Esophagus muscularis mucosa (tissue), 4 donors: ENCODE results near the gene DHX9. TPM values are rescaled to one million over a fixed set of nuclear protein-coding genes. Genes with fewer than 3 reads are reported as not detected.

Source experiments
- DNase-seq: peaks from one replicate; pipeline ENCODE4 v3.0.0-alpha.2; 2017; ENCODE audit errors: extremely low spot score
- H3K27ac ChIP-seq, 4 donors: fragments of 200-600 bp; sonication (generic); replicated peaks in 1 of 4; 1 replicate in 3 of 4; 2 replicates in 1 of 4; pipeline ENCODE4 v1.5.1; 2016 to 2019; ENCODE audit warnings: mild to moderate bottlenecking in 1 of 4
- H3K27me3 ChIP-seq, 4 donors: fragments of 200-600 bp; sonication (generic); one replicate each; pipeline versions ENCODE4 v1.5.1 to v1.6.0; 2016 to 2019
- H3K36me3 ChIP-seq, 4 donors: fragments of 200-600 bp; sonication (generic); one replicate each; pipeline ENCODE4 v1.5.1; 2016 to 2019
- H3K4me1 ChIP-seq, 4 donors: fragments of 200-600 bp; sonication (generic); one replicate each; pipeline ENCODE4 v1.5.1; 2016 to 2019
- H3K4me3 ChIP-seq, 4 donors: fragments of 200-600 bp; sonication (generic); 1 replicate in 2 of 4; 2 replicates in 2 of 4; pipeline ENCODE4 v1.5.1; 2016 to 2019; ENCODE audit warnings: mild to moderate bottlenecking in 4 of 4, moderate library complexity in 1 of 4
- H3K9me3 ChIP-seq, 4 donors: fragments of 200-600 bp; sonication (generic); 1 replicate in 3 of 4; 2 replicates in 1 of 4; pipeline ENCODE4 v1.5.1; 2016 to 2019
- EP300 ChIP-seq: sonication (generic); formaldehyde crosslinking; IDR thresholded peaks from one replicate; pipeline ENCODE4 v1.6.1; 2017; ENCODE audit warnings: antibody characterized with exemption
- POLR2A ChIP-seq: fragments of 450-650 bp; IDR thresholded peaks from one replicate; pipeline ENCODE4 v1.6.1; 2017; ENCODE audit warnings: antibody characterized with exemption, moderate library complexity, mild to moderate bottlenecking, low read depth
- POLR2AphosphoS5 ChIP-seq, 2 donors: sonication (generic); formaldehyde crosslinking; IDR thresholded peaks; one replicate each; pipeline ENCODE4 v1.6.1; 2017; ENCODE audit warnings: antibody characterized with exemption in 2 of 2
- WGBS: methylation state at CpG from one replicate; pipeline ENCODE4 v1.1.5; 2018; 5-methylcytosine and 5-hydroxymethylcytosine counted together
- intact Hi-C: fragments of 100-400 bp; cut with DNase I; formaldehyde crosslinking; loops from one replicate; pipeline ENCODE4 v1.15.1; 2023
- total RNA-seq, 4 donors: library from RNA; depleted of rRNA; stranded (reverse); fragments of >200 nt; gene quantifications; one replicate each; pipeline versions ENCODE4 v1.1.0 to v1.2.1, GENCODE V29; 2016
- TF ChIP-seq, protein P1 (sequence below), 3 experiments: fragments of 200-600 bp in 2 of 3; fragments of 450-650 bp in 1 of 3; sonication (generic) in 2 of 3; IDR thresholded peaks; one replicate each; pipeline ENCODE4 v1.5.1; 2017 to 2019; ENCODE audit warnings: antibody characterized with exemption in 3 of 3, mild to moderate bottlenecking in 2 of 3, moderate library complexity in 1 of 3

Gene DHX9
- total RNA-seq, 4 donors from 2014 or later: 73.0 to 89.7 (median 74.5) TPM

DNA sequence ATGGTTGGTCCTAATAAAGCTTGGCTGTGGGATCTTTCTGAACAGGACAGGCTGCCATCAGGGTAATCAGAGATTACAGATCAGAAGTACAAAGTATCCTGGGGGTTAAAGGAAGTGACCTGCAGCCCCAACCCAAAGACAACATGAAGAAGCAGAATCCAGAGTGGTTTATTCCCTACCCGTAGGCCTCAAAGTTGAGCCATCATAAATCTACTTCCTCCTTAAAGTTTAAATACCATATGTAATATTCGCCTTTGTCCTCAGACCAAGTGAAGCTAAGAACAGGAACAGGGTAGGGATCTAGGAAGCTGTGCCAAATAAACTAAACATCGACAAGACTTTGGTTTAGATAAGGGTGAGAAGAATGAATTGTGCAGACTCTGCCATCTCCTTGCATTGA, 15.9 kb upstream of the DHX9 start:
- Histone ChIP-seq H3K4me3 (no peak overlapping the region), H3K27ac (no peak overlapping the region), H3K36me3 (peaks cover 5 to 57% (median 19%) of the 10 kb centered on the region in 4 donors), H3K4me1 (no peaks in the 10 kb centered on the region), H3K27me3 (no peaks in the 10 kb centered on the region), H3K9me3 (no peaks in the 10 kb centered on the region)
- 75% methylated on average over 3 of the region's 3 CpGs for WGBS
- no peak for DNase-seq
- TF ChIP-seq EP300 (no peak), POLR2A (no peak), POLR2AphosphoS5 (IDR thresholded peaks at IDR 0.05) (no peak)
- TF ChIP-seq, protein P1, sequence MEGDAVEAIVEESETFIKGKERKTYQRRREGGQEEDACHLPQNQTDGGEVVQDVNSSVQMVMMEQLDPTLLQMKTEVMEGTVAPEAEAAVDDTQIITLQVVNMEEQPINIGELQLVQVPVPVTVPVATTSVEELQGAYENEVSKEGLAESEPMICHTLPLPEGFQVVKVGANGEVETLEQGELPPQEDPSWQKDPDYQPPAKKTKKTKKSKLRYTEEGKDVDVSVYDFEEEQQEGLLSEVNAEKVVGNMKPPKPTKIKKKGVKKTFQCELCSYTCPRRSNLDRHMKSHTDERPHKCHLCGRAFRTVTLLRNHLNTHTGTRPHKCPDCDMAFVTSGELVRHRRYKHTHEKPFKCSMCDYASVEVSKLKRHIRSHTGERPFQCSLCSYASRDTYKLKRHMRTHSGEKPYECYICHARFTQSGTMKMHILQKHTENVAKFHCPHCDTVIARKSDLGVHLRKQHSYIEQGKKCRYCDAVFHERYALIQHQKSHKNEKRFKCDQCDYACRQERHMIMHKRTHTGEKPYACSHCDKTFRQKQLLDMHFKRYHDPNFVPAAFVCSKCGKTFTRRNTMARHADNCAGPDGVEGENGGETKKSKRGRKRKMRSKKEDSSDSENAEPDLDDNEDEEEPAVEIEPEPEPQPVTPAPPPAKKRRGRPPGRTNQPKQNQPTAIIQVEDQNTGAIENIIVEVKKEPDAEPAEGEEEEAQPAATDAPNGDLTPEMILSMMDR (IDR thresholded peaks at IDR 0.05): no peak
- intact Hi-C loops: no loop called here

DNA sequence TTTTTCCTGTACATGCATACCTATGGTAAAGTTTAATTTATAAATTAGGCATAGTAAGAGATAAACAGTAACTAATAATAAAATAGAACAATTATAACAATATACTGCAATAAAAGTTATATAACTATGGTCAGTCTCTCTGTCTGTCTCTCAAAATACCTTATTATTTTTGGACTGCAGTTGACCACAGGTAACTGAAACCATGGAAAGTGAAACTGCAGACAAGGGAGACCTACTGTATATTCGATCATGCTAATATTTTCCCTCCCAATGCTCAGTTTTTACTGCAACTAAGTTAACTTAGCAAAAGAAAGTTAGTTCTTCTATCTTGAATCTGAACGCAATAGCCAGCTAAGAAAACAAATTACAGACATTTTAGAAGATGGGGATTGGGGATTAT, 12.3 kb upstream of the DHX9 start:
- H3K27me3 ChIP-seq: no peaks in the 10 kb centered on the region
- peaks cover 0 to 37% (median 7%) of the 10 kb centered on the region in 4 donors for H3K36me3 ChIP-seq
- H3K27ac ChIP-seq: no peak overlapping the region
- H3K4me3 ChIP-seq: no peak overlapping the region
- no peaks in the 10 kb centered on the region for H3K9me3 ChIP-seq
- WGBS: 93% methylated on average over 2 of the region's 2 CpGs
- no peak for TF ChIP-seq EP300
- TF ChIP-seq POLR2AphosphoS5 (IDR thresholded peaks at IDR 0.05): no peak
- TF ChIP-seq, protein P1 (IDR thresholded peaks at IDR 0.05): no peak
- no peak for TF ChIP-seq POLR2A
- DNase-seq: no peak
- intact Hi-C loops: no loop called here
- no peaks in the 10 kb centered on the region for H3K4me1 ChIP-seq

DNA sequence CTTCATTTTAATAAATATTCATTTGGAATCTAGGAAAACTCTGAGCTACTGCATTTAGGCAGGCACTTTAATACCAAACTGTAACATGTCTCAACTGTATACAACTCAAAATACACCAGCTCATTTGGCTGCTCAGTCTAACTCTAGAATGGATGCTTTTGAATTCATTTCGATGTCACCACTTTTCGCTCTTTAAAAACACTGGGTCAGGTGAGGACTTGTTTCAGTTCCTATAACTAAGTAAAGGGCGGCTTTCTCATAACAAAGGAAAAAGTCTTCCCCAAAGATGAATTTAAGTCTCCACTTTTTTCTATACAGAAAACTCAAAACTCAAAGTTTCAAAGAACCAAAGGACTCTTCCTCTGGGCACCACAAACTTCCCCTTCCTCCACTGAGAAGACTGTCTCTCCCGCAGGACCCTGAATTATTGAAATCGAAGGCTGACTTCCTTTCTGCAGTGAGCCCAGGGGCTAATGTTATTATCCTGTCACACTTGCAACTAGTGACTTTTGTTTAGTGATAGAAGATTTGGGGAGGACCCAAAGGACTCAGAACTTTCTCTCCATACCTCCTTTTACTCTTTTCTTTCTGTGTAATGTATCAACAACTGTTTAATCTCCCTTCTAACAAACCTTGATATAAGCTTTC, 9.7 kb upstream of the DHX9 start:
- Histone ChIP-seq H3K36me3 (peaks cover 0 to 24% (median 5%) of the 10 kb centered on the region in 4 donors), H3K9me3 (no peaks in the 10 kb centered on the region), H3K27me3 (no peaks in the 10 kb centered on the region), H3K4me3 (no peak overlapping the region), H3K4me1 (no peaks in the 10 kb centered on the region), H3K27ac (no peak overlapping the region)
- WGBS: 75% methylated on average over 5 of the region's 5 CpGs
- DNase-seq: no peak
- TF ChIP-seq EP300 (no peak), POLR2AphosphoS5 (IDR thresholded peaks at IDR 0.05) (no peak), POLR2A (no peak)
- TF ChIP-seq, protein P1 (IDR thresholded peaks at IDR 0.05): no peak
- intact Hi-C loops: no loop called here

GRCh38 chr1:182833271-182833670, 5.9 kb upstream of the DHX9 start:
- intact Hi-C loops: no loop called here
- no peak overlapping the region for H3K4me3 ChIP-seq
- no peaks in the 10 kb centered on the region for H3K27me3 ChIP-seq
- H3K4me1 ChIP-seq: peaks cover 0 to under 1% (median 0%) of the 10 kb centered on the region in 4 donors
- TF ChIP-seq POLR2AphosphoS5 (IDR thresholded peaks at IDR 0.05): no peak
- TF ChIP-seq, protein P1 (IDR thresholded peaks at IDR 0.05): no peak
- TF ChIP-seq EP300: no peak
- no peak for TF ChIP-seq POLR2A
- H3K27ac ChIP-seq: no peak overlapping the region
- no peak for DNase-seq
- H3K9me3 ChIP-seq: no peaks in the 10 kb centered on the region
- peaks cover 0 to 11% (median 0%) of the 10 kb centered on the region in 4 donors for H3K36me3 ChIP-seq

DNA sequence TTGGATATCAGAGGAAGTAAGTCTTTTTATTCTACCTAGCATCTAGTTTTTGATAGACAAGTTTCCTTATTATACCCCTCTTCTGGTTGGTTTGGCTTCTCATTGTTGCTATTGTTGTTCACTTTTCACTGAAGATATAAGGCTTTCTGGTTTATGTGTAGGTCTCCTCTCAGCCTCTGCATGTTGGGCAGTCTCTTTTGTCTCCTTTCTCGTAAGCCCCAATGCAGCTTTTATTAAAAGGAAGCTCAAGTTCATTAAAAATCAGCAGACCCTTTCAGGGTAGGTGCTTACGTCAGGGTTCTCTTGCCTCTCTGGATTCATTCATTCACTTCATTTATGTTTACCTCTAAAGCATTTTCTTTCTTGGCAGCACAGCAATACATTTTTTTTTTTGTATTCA, 4.8 kb upstream of the DHX9 start:
- TF ChIP-seq EP300: no peak
- TF ChIP-seq, protein P1 (IDR thresholded peaks at IDR 0.05): no peak
- no peak for TF ChIP-seq POLR2A
- no peak for TF ChIP-seq POLR2AphosphoS5 (IDR thresholded peaks at IDR 0.05)
- H3K9me3 ChIP-seq: no peaks in the 10 kb centered on the region
- no peaks in the 10 kb centered on the region for H3K27me3 ChIP-seq
- intact Hi-C loops: no loop called here
- DNase-seq: no peak
- WGBS: 92% methylated on average over 2 of the region's 2 CpGs
- no peak overlapping the region for H3K27ac ChIP-seq
- H3K36me3 ChIP-seq: peaks cover 0 to 4% (median 0%) of the 10 kb centered on the region in 4 donors
- H3K4me3 ChIP-seq: no peak overlapping the region
- H3K4me1 ChIP-seq: peaks cover 0 to 8% (median 6%) of the 10 kb centered on the region in 4 donors
